Endothelial cell (in vitro differentiated cells): Measurements from ENCODE around the gene HOMER2. TPM values are rescaled to one million over a fixed set of nuclear protein-coding genes. Genes with fewer than 3 reads are reported as not detected.

Experiments
- DNase-seq: peaks from one replicate; pipeline ENCODE4 v3.0.0; 2021; ENCODE audit warnings: low spot score
- H3K27ac Mint-ChIP-seq: one replicate; pipeline ENCODE4 v1.8.0; 2021; ENCODE audit warnings: mixed read lengths, inconsistent platforms; ENCODE audit not compliant: unreplicated experiment
- H3K27me3 Mint-ChIP-seq: one replicate; pipeline ENCODE4 v1.8.0; 2021; ENCODE audit warnings: mild to moderate bottlenecking, moderate library complexity, mixed read lengths, inconsistent platforms; ENCODE audit not compliant: unreplicated experiment
- H3K36me3 Mint-ChIP-seq: one replicate; pipeline ENCODE4 v1.8.0; 2021; ENCODE audit warnings: mild to moderate bottlenecking, low read depth, mixed read lengths, inconsistent platforms; ENCODE audit not compliant: unreplicated experiment
- H3K4me1 Mint-ChIP-seq: one replicate; pipeline ENCODE4 v1.8.0; 2021; ENCODE audit warnings: mild to moderate bottlenecking, mixed read lengths, inconsistent platforms; ENCODE audit not compliant: unreplicated experiment
- H3K4me3 Mint-ChIP-seq: one replicate; pipeline ENCODE4 v1.8.0; 2021; ENCODE audit warnings: mild to moderate bottlenecking, mixed read lengths, inconsistent platforms; ENCODE audit not compliant: unreplicated experiment
- H3K9me3 Mint-ChIP-seq: one replicate; pipeline ENCODE4 v1.8.0; 2021; ENCODE audit warnings: mixed read lengths, inconsistent platforms; ENCODE audit not compliant: unreplicated experiment
- CTCF ChIP-seq: fragments of 200-600 bp; sonication (generic); IDR thresholded peaks from one replicate; pipeline ENCODE4 v1.5.0; 2021; ENCODE audit warnings: antibody characterized with exemption; ENCODE audit not compliant: unreplicated experiment
- total RNA-seq: library from RNA; stranded (reverse); fragmentation: NEBNext Ultra II Directional; extraction: Animal tissue kit (Norgen Biotek cat#: 25700); gene quantifications from one replicate; pipeline ENCODE4 v1.2.1, GENCODE V29; 2021; ENCODE audit not compliant: unreplicated experiment

Gene HOMER2
- total RNA-seq, 1 donor from 2014 or later: 3.0 TPM

DNA sequence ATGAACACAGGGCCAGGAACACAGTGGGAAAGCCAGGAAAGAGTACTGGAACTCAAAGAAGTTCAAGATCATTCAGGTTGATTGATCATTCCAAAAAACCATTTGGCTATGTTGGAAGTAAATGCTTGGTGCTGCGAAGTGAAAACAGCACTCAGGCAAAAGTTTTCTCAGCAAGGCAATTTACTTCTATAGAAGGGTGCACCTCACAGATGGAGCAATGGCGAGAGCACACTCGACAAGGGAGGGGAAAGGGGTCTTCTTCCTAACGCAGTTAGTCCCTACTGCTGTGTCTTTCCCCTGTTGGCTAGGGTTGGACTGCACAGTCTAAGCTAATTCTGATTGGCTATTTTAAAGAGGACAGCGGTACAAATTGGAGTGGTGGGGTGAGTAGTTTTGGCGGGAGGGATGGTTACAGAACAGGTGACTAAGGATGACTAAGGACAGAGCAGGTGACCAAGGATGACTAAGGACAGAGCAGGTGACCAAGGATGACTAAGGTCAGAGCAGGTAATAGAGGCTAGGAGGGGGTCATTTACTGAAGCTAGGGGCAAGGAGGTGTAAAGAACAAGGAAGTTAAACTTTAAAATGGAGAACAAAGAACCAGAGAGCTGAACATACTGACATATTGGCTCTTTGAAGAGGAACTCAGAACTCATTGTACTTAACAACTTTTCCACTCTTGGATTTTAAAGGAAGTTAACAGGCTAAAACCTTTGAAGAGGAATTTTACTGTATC lies 43.3 kb downstream of the HOMER2 start:
- TF ChIP-seq CTCF: no peak
- Mint-ChIP-seq H3K27ac (no peak overlapping the region), H3K4me3 (no peak overlapping the region), H3K9me3 (peaks cover 13% of the 10 kb centered on the region), H3K36me3 (peaks cover 11% of the 10 kb centered on the region), H3K4me1 (no peaks in the 10 kb centered on the region), H3K27me3 (peaks cover 1% of the 10 kb centered on the region)
- no peak for DNase-seq

DNA sequence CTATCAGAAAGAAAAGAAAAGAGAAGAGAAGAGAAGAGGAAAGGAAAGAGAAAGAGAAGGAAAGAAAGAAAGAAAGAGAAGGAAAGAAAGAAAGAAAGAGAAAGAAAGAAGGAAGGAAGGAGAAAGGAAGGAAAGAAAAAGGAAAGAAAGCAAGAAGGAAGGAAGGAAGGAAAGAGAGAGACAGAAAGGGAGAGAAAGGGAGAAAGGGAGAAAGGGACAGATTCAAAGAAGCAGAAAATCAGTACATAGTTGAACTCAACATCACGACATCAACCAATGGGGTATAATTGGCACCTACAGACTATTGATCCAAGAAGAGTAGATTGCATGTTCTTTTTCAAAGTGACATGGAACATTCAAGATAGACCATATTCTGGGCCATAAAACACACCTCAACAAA lies 45.2 kb downstream of the HOMER2 start:
- no peak overlapping the region for H3K27ac Mint-ChIP-seq
- no peak for TF ChIP-seq CTCF
- no peak overlapping the region for H3K4me3 Mint-ChIP-seq
- no peaks in the 10 kb centered on the region for H3K4me1 Mint-ChIP-seq
- H3K9me3 Mint-ChIP-seq: peaks cover 13% of the 10 kb centered on the region
- H3K36me3 Mint-ChIP-seq: peaks cover 11% of the 10 kb centered on the region
- no peaks in the 10 kb centered on the region for H3K27me3 Mint-ChIP-seq
- no peak for DNase-seq

DNA sequence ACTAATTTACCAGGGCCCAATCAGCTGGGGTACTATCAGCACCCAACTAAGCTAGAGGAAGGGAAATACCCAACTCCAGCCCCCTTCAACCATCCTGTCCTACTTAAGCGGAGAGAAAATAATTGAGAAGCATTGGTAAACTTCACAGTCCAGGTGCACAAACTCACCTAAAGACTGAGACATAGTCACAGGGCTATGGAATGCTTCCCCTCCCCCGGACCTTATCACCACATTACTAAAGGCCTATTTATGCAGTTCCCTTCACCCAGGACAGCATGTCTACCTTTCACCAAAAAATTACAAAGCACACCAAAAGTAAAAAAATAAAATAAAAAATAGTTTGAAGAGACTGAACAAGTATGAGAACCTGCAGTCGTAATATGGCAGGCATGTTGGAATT lies 47.9 kb downstream of the HOMER2 start:
- no peak overlapping the region for H3K27ac Mint-ChIP-seq

DNA sequence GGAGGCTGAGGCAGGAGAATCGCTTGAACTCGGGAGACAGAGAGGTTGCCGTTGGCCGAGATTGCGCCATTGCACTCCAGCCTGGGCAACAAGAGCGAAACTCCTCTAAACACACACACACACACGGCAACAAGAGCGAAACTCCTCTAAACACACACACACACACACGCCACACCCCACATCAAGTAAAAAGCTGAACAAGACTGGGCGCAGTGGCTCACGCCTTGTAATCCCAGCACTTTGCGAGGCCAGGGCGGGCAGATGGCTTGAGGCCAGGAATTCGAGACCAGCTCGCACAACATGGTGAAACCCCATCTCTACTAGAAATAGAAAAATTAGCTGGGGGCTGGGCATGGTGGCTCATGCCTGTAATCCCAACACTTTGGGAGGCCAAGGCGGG lies 49.0 kb downstream of the HOMER2 start:
- no peak overlapping the region for H3K27ac Mint-ChIP-seq
- H3K4me1 Mint-ChIP-seq: no peaks in the 10 kb centered on the region
- no peaks in the 10 kb centered on the region for H3K27me3 Mint-ChIP-seq
- TF ChIP-seq CTCF: no peak
- peaks cover under 1% of the 10 kb centered on the region for H3K36me3 Mint-ChIP-seq
- no peak overlapping the region for H3K4me3 Mint-ChIP-seq
- DNase-seq: no peak
- H3K9me3 Mint-ChIP-seq: peaks cover 5% of the 10 kb centered on the region

More for the DNA sequence above, 47.9 kb downstream of the HOMER2 start:
- peaks cover 13% of the 10 kb centered on the region for H3K9me3 Mint-ChIP-seq
- H3K27me3 Mint-ChIP-seq: no peaks in the 10 kb centered on the region
- no peak overlapping the region for H3K4me3 Mint-ChIP-seq
- no peaks in the 10 kb centered on the region for H3K4me1 Mint-ChIP-seq
- TF ChIP-seq CTCF: no peak
- H3K36me3 Mint-ChIP-seq: peaks cover 11% of the 10 kb centered on the region
- no peak for DNase-seq

DNA sequence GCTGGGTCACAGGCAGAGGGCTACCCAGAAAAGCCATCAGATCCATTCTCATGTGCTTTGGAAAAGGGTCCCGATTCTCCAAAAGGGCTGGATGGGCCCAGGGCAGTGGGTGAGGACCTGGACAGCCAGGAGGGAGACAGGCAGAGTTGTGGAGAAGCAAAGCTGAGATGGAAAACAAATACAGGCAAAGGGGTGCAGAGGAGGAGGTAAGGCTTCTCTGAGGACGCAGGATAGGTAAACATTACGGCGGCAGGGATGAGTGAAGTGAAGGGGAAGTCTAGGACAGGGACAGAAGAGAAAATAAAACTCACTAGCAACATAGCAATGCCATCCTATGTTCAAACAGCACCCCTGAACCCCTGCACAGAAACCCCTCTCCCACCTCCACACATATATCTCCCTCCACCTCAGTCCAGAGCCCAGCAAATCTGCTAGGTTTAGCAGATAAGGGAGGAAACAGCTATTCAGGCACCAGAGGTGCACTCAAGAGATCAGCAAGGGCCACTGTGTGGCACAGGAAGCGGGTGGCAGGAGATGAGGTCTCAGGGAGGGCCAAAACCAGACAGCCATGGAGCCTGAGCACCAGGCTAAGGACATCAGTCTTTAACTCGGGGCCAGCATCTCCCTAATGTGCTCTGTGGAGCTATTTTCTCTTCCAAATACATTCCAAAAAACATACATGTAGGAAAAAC lies 51.3 kb downstream of the HOMER2 start:
- no peak overlapping the region for H3K4me3 Mint-ChIP-seq
- no peaks in the 10 kb centered on the region for H3K36me3 Mint-ChIP-seq
- no peaks in the 10 kb centered on the region for H3K27me3 Mint-ChIP-seq
- DNase-seq: no peak
- no peaks in the 10 kb centered on the region for H3K9me3 Mint-ChIP-seq
- H3K27ac Mint-ChIP-seq: no peak overlapping the region
- H3K4me1 Mint-ChIP-seq: no peaks in the 10 kb centered on the region
- no peak for TF ChIP-seq CTCF
